GM12878 (cell line): ENCODE results near the gene NPL. TPM values are rescaled to one million over a fixed set of nuclear protein-coding genes. Genes with fewer than 3 reads are reported as not detected.

ENCODE experiments used
- ATAC-seq: fragments of 200-7000 bp; cut with Tn5 transposase; 3 replicates; pipeline ENCODE4 v1.9.1; 2020; ENCODE audit warnings: mild to moderate bottlenecking, moderate library complexity
- BruUV-seq: library from RNA; stranded (reverse); fragments of 400-500 nt; replicated peaks from 2 replicates; lab custom pipeline; 2021; lab: Mats Ljungman, UMichigan
- CTCF ChIA-PET: fragments of 300-600 bp; sonication (Branson Sonifier 250); formaldehyde crosslinking; extraction: SDS; loops from one replicate; lab custom pipeline; 2021; ENCODE audit warnings: inconsistent platforms; lab: Yijun Ruan, JAX
- POLR2A ChIA-PET: fragments of 350-600 bp; formaldehyde crosslinking; extraction: SDS; loops from one replicate; lab custom pipeline; 2021; ENCODE audit warnings: inconsistent platforms; lab: Charles Lee
- RAD21 ChIA-PET: fragments of 300-600 bp; sonication (Branson Sonifier 250); formaldehyde crosslinking; loops from one replicate; lab custom pipeline; 2023; ENCODE audit warnings: antibody characterized with exemption; ENCODE audit not compliant: unreplicated experiment; lab: Charles Lee
- SMC1A ChIA-PET: fragments of 300-600 bp; sonication (Branson Sonifier 250); formaldehyde crosslinking; loops from one replicate; lab custom pipeline; 2023; ENCODE audit not compliant: unreplicated experiment, uncharacterized antibody; lab: Charles Lee
- DNase-seq: peaks from one replicate; pipeline ENCODE4 v3.0.0-alpha.2; 2011; ENCODE audit warnings: low read depth, low spot score
- FAIRE-seq: peaks from 3 replicates; lab custom pipeline; 2011; peaks lifted over from hg19 to GRCh38; lab: Jason Lieb, UNC
- H2AFZ ChIP-seq: 2 replicates; pipeline ENCODE4 v1.6.0; 2011; ENCODE audit warnings: low read depth, low read length, control low read depth; ENCODE audit not compliant: control insufficient read depth
- H3K27ac ChIP-seq: 2 replicates; pipeline ENCODE4 v1.5.1; 2011; ENCODE audit warnings: control low read depth; ENCODE audit not compliant: control insufficient read depth, insufficient read depth
- H3K27me3 ChIP-seq, 2 experiments: replicated peaks in 1 of 2; 2 replicates each; pipeline versions ENCODE4 v1.6.0 to v1.6.1; 2011; ENCODE audit warnings: low read length in 1 of 2; ENCODE audit not compliant: control insufficient read depth in 2 of 2, insufficient read depth in 2 of 2
- H3K36me3 ChIP-seq, 2 experiments: 2 replicates each; pipeline ENCODE4 v1.5.1; 2011; ENCODE audit warnings: low read length in 1 of 2; ENCODE audit not compliant: control insufficient read depth in 2 of 2, insufficient read depth in 2 of 2
- H3K4me1 ChIP-seq: 2 replicates; pipeline ENCODE4 v1.6.1; 2011; ENCODE audit warnings: mild to moderate bottlenecking, low read length, moderate library complexity, mixed read lengths; ENCODE audit not compliant: control insufficient read depth, insufficient read depth
- H3K4me2 ChIP-seq: 2 replicates; pipeline ENCODE4 v1.6.0; 2011; ENCODE audit warnings: control low read depth; ENCODE audit not compliant: control insufficient read depth, insufficient read depth
- H3K4me3 ChIP-seq: fragments of 200-600 bp; sonication (generic); 2 replicates; pipeline ENCODE4 v1.5.1; 2016
- H3K79me2 ChIP-seq: 2 replicates; pipeline ENCODE4 v1.6.0; 2011; ENCODE audit warnings: low read length; ENCODE audit not compliant: control insufficient read depth, insufficient read depth
- H3K9ac ChIP-seq: 2 replicates; pipeline ENCODE4 v1.8.0; 2011; ENCODE audit warnings: low read length, control low read depth, mixed read lengths; ENCODE audit not compliant: control insufficient read depth, insufficient read depth
- H3K9me3 ChIP-seq: replicated peaks from 3 replicates; pipeline ENCODE4 v1.5.1; 2011; ENCODE audit warnings: mild to moderate bottlenecking, low read length; ENCODE audit not compliant: control insufficient read depth, insufficient read depth
- H4K20me1 ChIP-seq: 2 replicates; pipeline ENCODE4 v1.6.0; 2011; ENCODE audit not compliant: control insufficient read depth, insufficient read depth
- BHLHE40 ChIP-seq, 2 experiments: fragments of 450-650 bp in 1 of 2; IDR thresholded peaks; 2 replicates each; pipeline ENCODE4 v1.6.1; 2011 to 2017; ENCODE audit warnings: low read depth in 2 of 2, borderline replicate concordance in 1 of 2, improper control_type of control experiment in 1 of 2, low read length in 1 of 2, mild to moderate bottlenecking in 1 of 2
- FOXM1 ChIP-seq: IDR thresholded peaks from 2 replicates; pipeline ENCODE4 v1.6.1; 2012; ENCODE audit warnings: low read depth, mild to moderate bottlenecking, inconsistent platforms, low read length, moderate library complexity
- MTA2 ChIP-seq: fragments of 450-650 bp; IDR thresholded peaks from 2 replicates; pipeline ENCODE4 v1.6.1; 2016; ENCODE audit warnings: low read depth, mild to moderate bottlenecking, moderate library complexity
- NFYA ChIP-seq: IDR thresholded peaks from 2 replicates; pipeline ENCODE4 v1.6.1; 2011; ENCODE audit warnings: low read depth, mild to moderate bottlenecking, low read length, improper control_type of control experiment, borderline replicate concordance
- PRDM15 ChIP-seq: fragments of 450-650 bp; formaldehyde crosslinking; IDR thresholded peaks from 2 replicates; pipeline ENCODE4 v1.4.0; 2020; ENCODE audit warnings: mild to moderate bottlenecking, moderate library complexity
- RELB ChIP-seq: fragments of 450-650 bp; IDR thresholded peaks from 2 replicates; pipeline ENCODE4 v1.6.1; 2017; ENCODE audit warnings: low read depth, mild to moderate bottlenecking, moderate library complexity
- TBL1XR1 ChIP-seq: IDR thresholded peaks from 2 replicates; pipeline ENCODE4 v1.6.1; 2012; ENCODE audit warnings: low read depth, low read length, improper control_type of control experiment
- WGBS: methylation state at CpG from one replicate; pipeline ENCODE4 v1.1.6; 2016; ENCODE audit warnings: low lambda C conversion rate; ENCODE audit not compliant: insufficient replicate concordance, insufficient coverage; ENCODE audit errors: missing lambda C conversion rate; 5-methylcytosine and 5-hydroxymethylcytosine counted together
- in situ Hi-C: fragments of 300-500 bp; cut with MboI; formaldehyde crosslinking; loops from 9 replicates; pipeline ENCODE4 v1.14.3; 2018; ENCODE audit warnings: mixed read lengths
- intact Hi-C: fragments of 100-400 bp; cut with micrococcal nuclease; formaldehyde crosslinking; loops from one replicate; pipeline ENCODE4 v1.14.2; 2022; ENCODE audit not compliant: unreplicated experiment
- polyA plus RNA-seq, 11 experiments: library from polyadenylated mRNA; depleted of rRNA in 4 of 11; unstranded in 6 of 11; stranded (reverse) in 5 of 11; fragments of >200 nt; fragmentation: Nextera tagmentation in 4 of 11; fragmentation: Illumina TruSeq in 1 of 11; extraction: Ambion mirVana in 4 of 11; extraction: Trizol in 1 of 11; gene quantifications; 1 replicate in 1 of 11; 2 replicates in 10 of 11; pipeline versions ENCODE4 v1.2.1 to v1.2.3, GENCODE V29; 2011 to 2016; ENCODE audit warnings: inconsistent platforms in 2 of 11, missing spikeins in 2 of 11, low read depth in 1 of 11
- total RNA-seq, 4 experiments: library from RNA; depleted of rRNA in 3 of 4; stranded (reverse); fragments of >200 nt in 3 of 4; fragmentation: Illumina TruSeq in 1 of 4; extraction: Trizol in 1 of 4; gene quantifications; 2 replicates each; pipeline versions ENCODE4 v1.2.1 to v1.2.3, GENCODE V29; 2013 to 2021

NPL gene
- total and polyA plus RNA-seq, 10 of the 15 experiments (the other 5 are each of a cell fraction or from before 2014, with no cell fraction given): 5.3 to 19.2 (median 10.0) TPM

DNA sequence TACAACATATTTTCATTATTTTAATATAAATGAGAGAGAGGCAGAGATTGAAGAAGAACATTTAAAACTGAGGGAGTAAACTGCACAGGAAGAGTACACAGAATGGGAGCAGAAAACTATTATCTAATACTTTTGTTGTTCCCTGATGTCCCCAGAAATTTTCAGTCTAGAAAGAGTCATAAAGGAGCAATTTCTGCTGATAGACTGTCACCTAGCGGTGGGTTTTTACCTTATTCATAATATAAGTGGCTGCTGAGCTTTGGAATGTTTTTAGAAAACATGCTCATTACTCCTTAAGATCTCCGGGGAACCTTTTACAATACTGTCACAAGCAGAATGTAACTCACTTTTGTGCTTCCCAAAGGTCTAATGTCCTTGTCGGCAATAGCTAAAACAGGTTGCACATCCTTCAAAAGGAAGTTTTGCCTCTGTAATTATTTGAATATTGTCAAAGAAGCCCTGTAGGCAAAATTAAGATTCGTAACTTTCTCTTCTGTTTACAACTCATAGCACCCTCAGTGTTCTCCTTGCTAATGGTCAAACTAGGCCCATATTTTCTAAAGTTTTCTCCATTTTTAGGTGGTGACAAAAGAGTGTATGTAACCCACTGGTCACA is 4.9 kb upstream of the NPL start (continued):
- TF ChIP-seq TBL1XR1: no peak

DNA sequence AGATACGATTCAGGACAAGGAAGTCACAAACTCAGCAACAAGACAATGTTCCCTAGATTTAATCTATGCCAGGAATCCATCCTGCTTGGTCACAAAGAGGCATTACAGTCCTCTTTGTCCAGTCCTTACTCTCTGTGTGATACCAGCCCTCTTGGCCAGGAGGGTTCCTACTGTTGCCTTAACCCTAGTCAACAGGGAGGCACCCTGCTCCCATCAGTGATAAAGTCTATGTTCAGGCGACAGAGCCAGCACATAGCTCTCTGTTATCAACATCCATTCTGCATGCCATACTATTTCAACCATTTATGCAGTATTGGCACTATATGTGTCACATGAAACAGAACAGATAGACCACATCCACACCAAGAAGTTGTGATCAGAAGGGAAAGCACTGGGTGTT is 4.4 kb upstream of the NPL start:
- Histone ChIP-seq H3K4me3 (no peak overlapping the region), H3K79me2 (no peaks in the 10 kb centered on the region), H4K20me1 (no peaks in the 10 kb centered on the region), H3K4me1 (peaks cover 7% of the 10 kb centered on the region; the same call in 1 of the 2 replicates), H3K27me3 (no peaks in the 10 kb centered on the region), H3K9ac (no peak overlapping the region), H2AFZ (no peak overlapping the region), H3K36me3 (no peaks in the 10 kb centered on the region), H3K27ac (no peak overlapping the region), H3K4me2 (no peak overlapping the region), H3K9me3 (no peaks in the 10 kb centered on the region)
- intact Hi-C loops (no loop called here), in situ Hi-C loops (loop anchor here (5.0 to 10.0 kb wide), 3 partner anchors 188 to 640 kb away; no protein-coding TSS in a partner anchor)
- SMC1A ChIA-PET: interaction anchor here (0.7 to 15.3 kb wide), 26 partner anchors 14 to 700 kb away, joined by 3 to 1145 read pairs (median 6); partner anchors contain the start of genes RGS16, RGS8, RGSL1 and RNASEL
- RAD21 ChIA-PET: interaction anchor here (0.6 to 9.9 kb wide), 21 partner anchors 21 to 641 kb away, joined by 3 to 946 read pairs (median 4); partner anchors contain the start of genes RGS16, RGSL1 and RNASEL
- POLR2A ChIA-PET: interaction anchor here (0.7 to 1.6 kb wide), 4 partner anchors 184 to 197 kb away, joined by 3 to 6 read pairs (median 4); no protein-coding TSS in a partner anchor
- no TSS peak for BruUV-seq
- 50% methylated on average over 2 of the region's 2 CpGs for WGBS
- no peak for TF ChIP-seq BHLHE40 (IDR thresholded peaks at IDR 0.05; ENCODE audit: borderline replicate concordance in 1 of 2, low read depth in 2 of 2, low read length in 1 of 2)
- no peak for TF ChIP-seq RELB
- no peak for TF ChIP-seq MTA2
- TF ChIP-seq PRDM15: no peak
- no peak for TF ChIP-seq FOXM1
- TF ChIP-seq NFYA: no peak
- CTCF ChIA-PET: interaction anchor here (0.6 to 18.8 kb wide), 41 partner anchors 12 to 704 kb away, joined by 3 to 1888 read pairs (median 5); partner anchors contain the start of genes RGS16, RGSL1 and RNASEL
- DNase-seq (no peak), FAIRE-seq (no peak), ATAC-seq (no peak)
